B cell (primary cell): ENCODE results near the gene FIBCD1. TPM values are rescaled to one million over a fixed set of nuclear protein-coding genes. Genes with fewer than 3 reads are reported as not detected.

Experiments used
- ATAC-seq: fragments of 200-7000 bp; cut with Tn5 transposase; one replicate; pipeline ENCODE4 v1.10.0; 2021; ENCODE audit warnings: low read depth, mild to moderate bottlenecking, moderate number of reproducible peaks, moderate library complexity
- CTCF ChIA-PET: fragments of 350-600 bp; sonication (Branson Sonifier 250); formaldehyde crosslinking; loops from one replicate; lab custom pipeline; 2021; ENCODE audit warnings: antibody characterized with exemption, inconsistent platforms; lab: Charles Lee
- POLR2A ChIA-PET: fragments of 350-600 bp; sonication (Branson Sonifier 250); formaldehyde crosslinking; loops from one replicate; lab custom pipeline; 2021; ENCODE audit warnings: antibody characterized with exemption; lab: Charles Lee
- DNase-seq: peaks from one replicate; pipeline ENCODE4 v3.0.0; 2013
- H2AFZ ChIP-seq: 2 replicates; pipeline ENCODE4 v1.6.1; 2012; ENCODE audit warnings: mild to moderate bottlenecking, low read depth, low read length; ENCODE audit not compliant: insufficient read depth, poor library complexity, severe bottlenecking
- H3K27ac ChIP-seq, 2 donors: 1 replicate in 1 of 2; 2 replicates in 1 of 2; pipeline ENCODE4 v1.5.1; 2012 to 2013; ENCODE audit warnings: low read length in 2 of 2, mild to moderate bottlenecking in 2 of 2, moderate library complexity in 1 of 2
- H3K27me3 ChIP-seq, 4 experiments: fragments of 200-600 bp in 1 of 4; sonication (generic) in 1 of 4; replicated peaks in 1 of 4; 1 replicate in 2 of 4; 2 replicates in 2 of 4; pipeline versions ENCODE4 v1.6.1 to v1.7.0; 2013 to 2016; ENCODE audit warnings: low read length in 3 of 4, mild to moderate bottlenecking in 2 of 4, mixed read lengths in 1 of 4, moderate library complexity in 1 of 4; ENCODE audit not compliant: insufficient read depth in 4 of 4, control insufficient read depth in 3 of 4; ENCODE audit errors: control extremely low read depth in 1 of 4
- H3K36me3 ChIP-seq, 2 experiments: replicated peaks in 1 of 2; 1 replicate in 1 of 2; 2 replicates in 1 of 2; pipeline versions ENCODE4 v1.6.1 to v1.7.1; 2013; ENCODE audit warnings: low read length in 1 of 2; ENCODE audit not compliant: insufficient read depth in 2 of 2, control insufficient read depth in 1 of 2; ENCODE audit errors: control extremely low read depth in 1 of 2, extremely low read depth in 1 of 2
- H3K4me1 ChIP-seq, 2 donors: fragments of 200-600 bp in 1 of 2; sonication (generic) in 1 of 2; 1 replicate in 1 of 2; 2 replicates in 1 of 2; pipeline versions ENCODE4 v1.5.1 to v1.6.1; 2013 to 2017; ENCODE audit warnings: low read length in 2 of 2; ENCODE audit not compliant: control insufficient read depth in 2 of 2, insufficient read depth in 2 of 2
- H3K4me2 ChIP-seq: replicated peaks from 2 replicates; pipeline ENCODE3; 2012; ENCODE audit warnings: mild to moderate bottlenecking, low read depth, low read length; ENCODE audit not compliant: poor library complexity, severe bottlenecking
- H3K4me3 ChIP-seq, 5 experiments: fragments of 200-600 bp in 1 of 5; sonication (generic) in 1 of 5; 1 replicate in 3 of 5; 2 replicates in 2 of 5; pipeline versions ENCODE4 v1.5.1 to v1.7.0; 2011 to 2016; ENCODE audit warnings: low read length in 4 of 5, mild to moderate bottlenecking in 4 of 5, low read depth in 2 of 5, control low read depth in 1 of 5, moderate library complexity in 1 of 5; ENCODE audit not compliant: insufficient read depth in 1 of 5; ENCODE audit errors: control extremely low read depth in 1 of 5, extremely low read depth in 1 of 5
- H3K79me2 ChIP-seq: fragments of 200-600 bp; sonication (generic); one replicate; pipeline ENCODE4 v1.6.0; 2016; ENCODE audit warnings: low read length; ENCODE audit not compliant: control insufficient read depth, insufficient read depth
- H3K9ac ChIP-seq: fragments of 200-600 bp; sonication (generic); 2 replicates; pipeline ENCODE4 v1.6.1; 2017; ENCODE audit warnings: mild to moderate bottlenecking, low read length, moderate library complexity
- H3K9me3 ChIP-seq, 3 donors: one replicate each; pipeline versions ENCODE4 v1.6.1 to v1.7.1; 2013; ENCODE audit warnings: low read length in 2 of 3; ENCODE audit not compliant: control insufficient read depth in 2 of 3, insufficient read depth in 1 of 3; ENCODE audit errors: control extremely low read depth in 1 of 3
- H4K20me1 ChIP-seq: 2 replicates; pipeline ENCODE4 v1.6.0; 2012; ENCODE audit warnings: mild to moderate bottlenecking, low read length; ENCODE audit not compliant: insufficient read depth, control insufficient read depth, poor library complexity, severe bottlenecking
- H3K27ac Mint-ChIP-seq: one replicate; pipeline ENCODE4 v1.8.0; 2021; ENCODE audit warnings: mixed read lengths
- H3K27me3 Mint-ChIP-seq: one replicate; pipeline ENCODE4 v1.8.0; 2021; ENCODE audit warnings: mixed read lengths
- H3K4me1 Mint-ChIP-seq: one replicate; pipeline ENCODE4 v1.8.0; 2021; ENCODE audit warnings: mixed read lengths
- H3K4me3 Mint-ChIP-seq: one replicate; pipeline ENCODE4 v1.8.0; 2021; ENCODE audit warnings: mixed read lengths
- H3K9me3 Mint-ChIP-seq: one replicate; pipeline ENCODE4 v1.8.0; 2022; ENCODE audit warnings: mixed read lengths; ENCODE audit not compliant: insufficient read depth
- EZH2 ChIP-seq: IDR thresholded peaks from 2 replicates; pipeline ENCODE4 v1.6.1; 2012; ENCODE audit warnings: borderline replicate concordance, low read depth, mild to moderate bottlenecking, moderate library complexity, low read length; ENCODE audit not compliant: insufficient read depth, poor library complexity, severe bottlenecking
- WGBS: methylation state at CpG from one replicate; pipeline ENCODE4 v1.1.5; 2013; ENCODE audit warnings: missing lambda C conversion rate; ENCODE audit not compliant: insufficient coverage; 5-methylcytosine and 5-hydroxymethylcytosine counted together
- intact Hi-C: fragments of 100-400 bp; cut with micrococcal nuclease; formaldehyde crosslinking; loops from one replicate; pipeline ENCODE4 v1.10.0; 2022
- polyA plus RNA-seq: library from polyadenylated mRNA; depleted of rRNA; stranded (reverse); fragments of >200 nt; gene quantifications from 2 replicates; pipeline ENCODE4 v1.2.3, GENCODE V29; 2012
- total RNA-seq, 2 donors: library from RNA; stranded (reverse); fragments of 120-200 nt in 1 of 2; gene quantifications; 1 replicate in 1 of 2; 2 replicates in 1 of 2; pipeline versions ENCODE4 v1.2.3 to v1.2.4, GENCODE V29; 2013 to 2022
- TF ChIP-seq, protein P1 (sequence below): fragments of 200-600 bp; IDR thresholded peaks from one replicate; pipeline ENCODE4 v1.8.0; 2022; ENCODE audit warnings: antibody characterized with exemption, mild to moderate bottlenecking

Gene FIBCD1
- total and polyA plus RNA-seq, 2 donors (not counting 1 experiment from before 2014, with no cell fraction given): not detected

- H3K9me3 ChIP-seq: peaks cover 0 to 13% (median 0%) of the 10 kb centered on the region in 3 donors
- H3K9ac ChIP-seq: no peak overlapping the region
- H3K4me2 ChIP-seq: no peak overlapping the region
- H3K79me2 ChIP-seq: no peaks in the 10 kb centered on the region
- H3K4me1 Mint-ChIP-seq: no peaks in the 10 kb centered on the region
- no peak overlapping the region for H3K27ac Mint-ChIP-seq
- no peaks in the 10 kb centered on the region for H4K20me1 ChIP-seq
- peaks cover 58% of the 10 kb centered on the region for H3K27me3 Mint-ChIP-seq
- TF ChIP-seq EZH2: no peak
- TF ChIP-seq, protein P1, sequence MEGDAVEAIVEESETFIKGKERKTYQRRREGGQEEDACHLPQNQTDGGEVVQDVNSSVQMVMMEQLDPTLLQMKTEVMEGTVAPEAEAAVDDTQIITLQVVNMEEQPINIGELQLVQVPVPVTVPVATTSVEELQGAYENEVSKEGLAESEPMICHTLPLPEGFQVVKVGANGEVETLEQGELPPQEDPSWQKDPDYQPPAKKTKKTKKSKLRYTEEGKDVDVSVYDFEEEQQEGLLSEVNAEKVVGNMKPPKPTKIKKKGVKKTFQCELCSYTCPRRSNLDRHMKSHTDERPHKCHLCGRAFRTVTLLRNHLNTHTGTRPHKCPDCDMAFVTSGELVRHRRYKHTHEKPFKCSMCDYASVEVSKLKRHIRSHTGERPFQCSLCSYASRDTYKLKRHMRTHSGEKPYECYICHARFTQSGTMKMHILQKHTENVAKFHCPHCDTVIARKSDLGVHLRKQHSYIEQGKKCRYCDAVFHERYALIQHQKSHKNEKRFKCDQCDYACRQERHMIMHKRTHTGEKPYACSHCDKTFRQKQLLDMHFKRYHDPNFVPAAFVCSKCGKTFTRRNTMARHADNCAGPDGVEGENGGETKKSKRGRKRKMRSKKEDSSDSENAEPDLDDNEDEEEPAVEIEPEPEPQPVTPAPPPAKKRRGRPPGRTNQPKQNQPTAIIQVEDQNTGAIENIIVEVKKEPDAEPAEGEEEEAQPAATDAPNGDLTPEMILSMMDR: no peak
- no peak for DNase-seq
- no peak overlapping the region for H3K4me3 Mint-ChIP-seq
- 55% methylated on average over 7 of the region's 16 CpGs for WGBS
- CTCF ChIA-PET: interaction anchor here (0.7 kb wide), 1 partner anchor 11 kb away, joined by 4 read pairs; no protein-coding TSS in a partner anchor
- ATAC-seq: no peak
- no peak overlapping the region for H3K4me3 ChIP-seq
- H3K9me3 Mint-ChIP-seq: peaks cover 3% of the 10 kb centered on the region
- H2AFZ ChIP-seq: no peak overlapping the region
- no peak overlapping the region for H3K27ac ChIP-seq
- no peaks in the 10 kb centered on the region for H3K36me3 ChIP-seq
- intact Hi-C loops: no loop called here
- POLR2A ChIA-PET: no interaction called here
- H3K27me3 ChIP-seq: peaks cover 0 to 12% (median 0%) of the 10 kb centered on the region in 4 experiments
- no peaks in the 10 kb centered on the region for H3K4me1 ChIP-seq
Observed at GRCh38 chr9:130946766-130947617, 7.9 kb upstream of the FIBCD1 start.

DNA sequence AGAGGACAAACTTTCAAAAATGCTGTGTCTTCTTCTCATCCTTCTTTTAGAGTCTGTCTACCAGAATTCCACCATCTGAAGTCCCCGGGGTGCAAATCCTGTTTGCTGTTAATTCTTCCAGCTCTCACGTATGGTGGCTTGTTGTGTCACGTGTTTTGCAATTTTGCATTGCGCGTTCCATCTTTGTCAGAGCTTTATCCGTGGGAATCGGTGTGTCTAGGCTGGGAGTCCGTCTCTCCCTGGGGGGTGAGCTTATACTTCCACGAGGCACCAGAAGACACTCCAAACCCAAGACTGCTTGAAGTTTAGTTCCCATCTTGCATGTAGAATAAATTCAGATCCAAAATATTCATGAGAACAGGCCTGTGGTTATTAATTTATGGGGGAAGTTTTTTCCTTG, 6.1 kb upstream of the FIBCD1 start:
- Histone ChIP-seq H3K27ac (no peak overlapping the region), H3K79me2 (no peaks in the 10 kb centered on the region), H3K36me3 (no peaks in the 10 kb centered on the region), H3K4me3 (no peak overlapping the region), H4K20me1 (no peaks in the 10 kb centered on the region), H3K9me3 (peaks cover 0 to 13% (median 0%) of the 10 kb centered on the region in 3 donors), H3K27me3 (peaks cover 0 to 30% (median 8%) of the 10 kb centered on the region in 4 experiments), H2AFZ (no peak overlapping the region), H3K4me2 (no peak overlapping the region), H3K9ac (no peak overlapping the region), H3K4me1 (peaks cover 9 to 11% of the 10 kb centered on the region in 2 donors)
- TF ChIP-seq, protein P1: no peak
- TF ChIP-seq EZH2: no peak
- ChIA-PET CTCF (no interaction called here), POLR2A (no interaction called here)
- intact Hi-C loops: no loop called here
- H3K27ac Mint-ChIP-seq: no peak overlapping the region
- no peak overlapping the region for H3K4me3 Mint-ChIP-seq
- no peak for DNase-seq
- 100% methylated on average over 1 of the region's 9 CpGs for WGBS
- peaks cover 69% of the 10 kb centered on the region for H3K27me3 Mint-ChIP-seq
- ATAC-seq: no peak
- H3K4me1 Mint-ChIP-seq: peaks cover 9% of the 10 kb centered on the region
- peaks cover 3% of the 10 kb centered on the region for H3K9me3 Mint-ChIP-seq
